Smooth muscle cell (in vitro differentiated cells): Measurements from ENCODE around the gene CD276. TPM values are rescaled to one million over a fixed set of nuclear protein-coding genes. Genes with fewer than 3 reads are reported as not detected.

Experiments used
- DNase-seq: peaks from one replicate; lab custom pipeline; 2025; ENCODE audit not compliant: unreplicated experiment; lab: John Stamatoyannopoulos, UW
- H2AFZ ChIP-seq: fragments of 200-600 bp; sonication (generic); 2 replicates; pipeline ENCODE4 v1.6.0; 2016; ENCODE audit warnings: antibody characterized with exemption, low read depth, mild to moderate bottlenecking
- H3F3A ChIP-seq: fragments of 200-600 bp; sonication (generic); 2 replicates; pipeline ENCODE4 v1.6.0; 2017; ENCODE audit warnings: antibody characterized with exemption, low read depth
- H3K27ac ChIP-seq: fragments of 200-600 bp; sonication (generic); 2 replicates; pipeline ENCODE4 v1.5.1; 2016; ENCODE audit warnings: low read depth, mild to moderate bottlenecking
- H3K27me3 ChIP-seq: fragments of 200-600 bp; sonication (generic); 2 replicates; pipeline ENCODE4 v1.6.1; 2016; ENCODE audit warnings: low read depth, mild to moderate bottlenecking
- H3K36me3 ChIP-seq: fragments of 200-600 bp; sonication (generic); 2 replicates; pipeline ENCODE4 v1.5.1; 2016; ENCODE audit warnings: low read depth
- H3K4me1 ChIP-seq: fragments of 200-600 bp; sonication (generic); 2 replicates; pipeline ENCODE4 v1.5.1; 2016; ENCODE audit warnings: low read depth
- H3K4me2 ChIP-seq: fragments of 200-600 bp; sonication (generic); 2 replicates; pipeline ENCODE4 v1.6.0; 2016; ENCODE audit warnings: mild to moderate bottlenecking
- H3K4me3 ChIP-seq: fragments of 200-600 bp; sonication (generic); 2 replicates; pipeline ENCODE4 v1.5.1; 2016; ENCODE audit warnings: mild to moderate bottlenecking
- H3K79me2 ChIP-seq: fragments of 200-600 bp; sonication (generic); 2 replicates; pipeline ENCODE4 v1.6.0; 2016; ENCODE audit warnings: low read depth, mild to moderate bottlenecking
- H3K9ac ChIP-seq: fragments of 200-600 bp; sonication (generic); 2 replicates; pipeline ENCODE4 v1.6.0; 2016; ENCODE audit warnings: low read depth
- H3K9me3 ChIP-seq: fragments of 200-600 bp; sonication (generic); replicated peaks from 2 replicates; pipeline ENCODE4 v1.5.1; 2016; ENCODE audit warnings: low read depth
- H4K20me1 ChIP-seq: fragments of 200-600 bp; sonication (generic); 2 replicates; pipeline ENCODE4 v1.6.0; 2016; ENCODE audit warnings: low read depth
- WGBS: methylation state at CpG from one replicate; pipeline ENCODE4 v1.1.7; 2016; ENCODE audit warnings: low lambda C conversion rate; 5-methylcytosine and 5-hydroxymethylcytosine counted together
- polyA plus RNA-seq: library from polyadenylated mRNA; unstranded; fragments of >200 nt; fragmentation: Nextera tagmentation; extraction: Ambion mirVana; gene quantifications from 2 replicates; pipeline ENCODE4 v1.2.1, GENCODE V29; 2016
- total RNA-seq: library from RNA; depleted of rRNA; stranded (reverse); fragments of >200 nt; gene quantifications from 2 replicates; pipeline ENCODE4 v1.2.3, GENCODE V29; 2014
- TF ChIP-seq, protein P1 (sequence below): fragments of 200-600 bp; sonication (generic); IDR thresholded peaks from 2 replicates; pipeline ENCODE4 v1.5.1; 2017; ENCODE audit warnings: borderline replicate concordance, mild to moderate bottlenecking, antibody characterized with exemption; ENCODE audit not compliant: insufficient read depth, poor library complexity, severe bottlenecking

CD276 gene
- total and polyA plus RNA-seq, 2 experiments from 2014 or later: 144 to 312 TPM

DNA sequence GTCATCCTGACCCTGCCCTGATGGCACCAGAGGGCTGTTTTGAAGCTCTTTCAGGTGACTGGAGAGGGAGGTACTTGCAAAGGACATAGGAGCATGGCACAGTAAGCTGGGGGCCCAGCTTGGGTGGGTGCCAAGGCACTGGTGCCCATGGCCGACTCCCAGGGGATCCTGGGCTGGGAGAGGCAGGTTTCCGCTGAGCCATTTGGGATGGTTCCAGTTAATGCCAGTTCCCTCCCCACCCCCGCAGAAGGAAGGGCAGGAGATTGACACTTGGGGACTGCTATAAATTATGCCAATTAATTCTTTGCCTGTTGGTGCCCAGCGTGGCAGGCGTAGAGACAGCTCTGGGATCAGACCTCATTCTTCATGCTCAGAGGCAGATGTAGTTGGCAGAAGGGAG is 26.1 kb downstream of the CD276 start:
- no peak overlapping the region for H3K4me3 ChIP-seq
- H3K9me3 ChIP-seq: no peaks in the 10 kb centered on the region
- H3K4me2 ChIP-seq: no peak overlapping the region
- WGBS: 98% methylated on average over 5 of the region's 5 CpGs
- H3K27me3 ChIP-seq: no peaks in the 10 kb centered on the region
- no peaks in the 10 kb centered on the region for H3K4me1 ChIP-seq
- H3K36me3 ChIP-seq: peaks cover 3% of the 10 kb centered on the region
- H3K79me2 ChIP-seq: peaks cover 17% of the 10 kb centered on the region
- H3K27ac ChIP-seq: no peak overlapping the region
- H2AFZ ChIP-seq: no peak overlapping the region
- peaks cover 59% of the 10 kb centered on the region for H4K20me1 ChIP-seq
- no peak overlapping the region for H3K9ac ChIP-seq
- TF ChIP-seq, protein P1, sequence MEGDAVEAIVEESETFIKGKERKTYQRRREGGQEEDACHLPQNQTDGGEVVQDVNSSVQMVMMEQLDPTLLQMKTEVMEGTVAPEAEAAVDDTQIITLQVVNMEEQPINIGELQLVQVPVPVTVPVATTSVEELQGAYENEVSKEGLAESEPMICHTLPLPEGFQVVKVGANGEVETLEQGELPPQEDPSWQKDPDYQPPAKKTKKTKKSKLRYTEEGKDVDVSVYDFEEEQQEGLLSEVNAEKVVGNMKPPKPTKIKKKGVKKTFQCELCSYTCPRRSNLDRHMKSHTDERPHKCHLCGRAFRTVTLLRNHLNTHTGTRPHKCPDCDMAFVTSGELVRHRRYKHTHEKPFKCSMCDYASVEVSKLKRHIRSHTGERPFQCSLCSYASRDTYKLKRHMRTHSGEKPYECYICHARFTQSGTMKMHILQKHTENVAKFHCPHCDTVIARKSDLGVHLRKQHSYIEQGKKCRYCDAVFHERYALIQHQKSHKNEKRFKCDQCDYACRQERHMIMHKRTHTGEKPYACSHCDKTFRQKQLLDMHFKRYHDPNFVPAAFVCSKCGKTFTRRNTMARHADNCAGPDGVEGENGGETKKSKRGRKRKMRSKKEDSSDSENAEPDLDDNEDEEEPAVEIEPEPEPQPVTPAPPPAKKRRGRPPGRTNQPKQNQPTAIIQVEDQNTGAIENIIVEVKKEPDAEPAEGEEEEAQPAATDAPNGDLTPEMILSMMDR: no peak
- DNase-seq: no peak
- H3F3A ChIP-seq: peaks cover 4% of the 10 kb centered on the region

DNA sequence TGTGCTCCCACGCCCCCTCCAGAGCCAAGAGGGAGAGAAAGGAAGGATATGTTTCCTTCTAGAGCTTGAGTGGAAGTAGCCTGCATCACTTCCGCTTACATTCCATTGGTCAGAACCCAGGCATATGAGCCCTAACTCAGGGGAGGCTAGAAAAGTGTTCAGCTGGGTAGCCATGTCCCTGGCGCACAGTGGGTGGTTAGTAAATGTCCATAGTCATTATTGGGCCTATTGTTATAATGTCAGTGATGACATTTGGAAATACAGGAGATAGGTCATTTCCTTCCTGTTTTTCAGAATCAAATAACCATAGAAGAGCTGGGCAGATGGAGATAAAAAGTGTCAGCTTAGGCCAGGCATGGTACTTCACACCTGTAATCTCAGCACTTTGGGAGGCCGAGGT is 27.3 kb downstream of the CD276 start:
- WGBS: 95% methylated on average over 4 of the region's 4 CpGs
- Histone ChIP-seq H3K9ac (no peak overlapping the region), H3K27me3 (no peaks in the 10 kb centered on the region), H3K4me1 (no peaks in the 10 kb centered on the region), H3K27ac (no peak overlapping the region), H2AFZ (no peak overlapping the region), H3K36me3 (no peaks in the 10 kb centered on the region), H3K79me2 (peaks cover 5% of the 10 kb centered on the region), H4K20me1 (peaks cover 47% of the 10 kb centered on the region), H3K4me3 (no peak overlapping the region), H3K9me3 (no peaks in the 10 kb centered on the region), H3K4me2 (no peak overlapping the region), H3F3A (peaks cover 4% of the 10 kb centered on the region)
- DNase-seq: no peak
- TF ChIP-seq, protein P1: no peak

DNA sequence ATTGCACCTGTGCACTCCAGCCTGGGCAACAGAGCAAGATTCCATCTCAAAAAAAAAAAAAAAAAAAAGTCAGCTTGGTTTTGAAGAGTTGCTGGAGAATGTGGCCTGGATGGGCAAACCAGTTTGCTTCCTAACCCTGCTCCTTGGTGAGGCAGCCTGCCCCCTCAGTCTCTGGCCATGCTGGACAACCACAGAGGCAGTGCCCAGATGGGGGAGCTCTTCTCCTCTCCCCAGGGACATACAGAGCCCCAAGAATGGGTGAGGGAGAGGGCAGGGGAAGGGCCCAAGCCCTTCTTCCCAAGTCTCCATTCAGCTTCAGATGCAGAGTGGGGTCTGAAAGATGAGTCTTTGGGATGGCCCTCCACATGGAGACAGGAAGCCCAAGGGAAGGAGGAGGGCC is 27.9 kb downstream of the CD276 start:
- no peaks in the 10 kb centered on the region for H3K4me1 ChIP-seq
- H3K4me3 ChIP-seq: no peak overlapping the region
- TF ChIP-seq, protein P1: no peak

DNA sequence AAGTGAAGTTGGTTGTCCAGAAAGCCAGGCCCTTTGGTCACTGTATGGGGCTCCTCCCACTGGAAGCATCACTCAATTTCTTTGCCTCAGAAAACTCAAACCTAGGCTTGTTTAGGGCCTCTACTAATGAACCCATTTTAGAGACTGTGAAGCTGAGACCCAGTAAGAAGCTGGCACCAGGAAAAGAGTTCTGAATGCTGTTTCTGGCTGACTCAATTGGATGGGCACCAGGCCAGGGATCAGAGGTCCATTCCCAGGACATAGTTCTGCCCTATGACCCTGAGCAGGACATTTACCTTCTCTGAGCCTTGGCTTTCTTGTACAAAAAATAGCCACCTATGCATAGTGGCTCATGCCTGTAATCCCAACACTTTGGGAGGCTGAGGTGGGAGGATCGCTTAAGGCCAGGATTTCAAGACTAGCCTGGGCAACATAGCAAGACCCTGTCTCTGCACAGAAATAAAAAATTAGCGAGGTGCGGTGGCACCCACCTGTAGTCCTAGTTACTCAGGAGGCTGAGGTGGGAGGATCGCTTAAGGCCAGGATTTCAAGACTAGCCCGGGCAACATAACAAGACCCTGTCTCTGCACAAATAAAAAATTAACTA is 30.6 kb downstream of the CD276 start:
- WGBS: 84% methylated on average over 5 of the region's 5 CpGs
- Histone ChIP-seq H3K27me3 (no peaks in the 10 kb centered on the region), H3K4me1 (no peaks in the 10 kb centered on the region), H2AFZ (no peak overlapping the region), H3K9ac (no peak overlapping the region), H3F3A (peaks cover 4% of the 10 kb centered on the region), H3K27ac (no peak overlapping the region), H3K4me3 (no peak overlapping the region), H4K20me1 (peaks cover 17% of the 10 kb centered on the region), H3K36me3 (no peaks in the 10 kb centered on the region), H3K9me3 (no peaks in the 10 kb centered on the region), H3K79me2 (no peaks in the 10 kb centered on the region), H3K4me2 (no peak overlapping the region)
- no peak for DNase-seq
- TF ChIP-seq, protein P1: no peak

More for the DNA sequence above, 27.9 kb downstream of the CD276 start:
- Histone ChIP-seq H3K9ac (no peak overlapping the region), H3F3A (peaks cover 4% of the 10 kb centered on the region), H3K9me3 (no peaks in the 10 kb centered on the region), H2AFZ (no peak overlapping the region), H3K36me3 (no peaks in the 10 kb centered on the region), H3K79me2 (peaks cover 4% of the 10 kb centered on the region), H3K4me2 (no peak overlapping the region), H3K27me3 (no peaks in the 10 kb centered on the region), H3K27ac (no peak overlapping the region), H4K20me1 (peaks cover 42% of the 10 kb centered on the region)
- no peak for DNase-seq
